AG04449 (cell line): Measurements from ENCODE around the gene ERH.

Source experiments
- CTCF ChIA-PET: fragments of 350-600 bp; formaldehyde crosslinking; extraction: SDS; loops from one replicate; lab custom pipeline; 2021; ENCODE audit warnings: antibody characterized with exemption; lab: Yijun Ruan, JAX
- POLR2A ChIA-PET: fragments of 400-600, 350-600 bp; formaldehyde crosslinking; extraction: SDS; loops from one replicate; lab custom pipeline; 2020; ENCODE audit warnings: antibody characterized with exemption, inconsistent platforms; lab: Yijun Ruan, JAX
- DNase-seq: peaks from one replicate; pipeline ENCODE4 v3.0.0-alpha.2; 2010; ENCODE audit warnings: low read depth, low spot score
- H3K4me3 ChIP-seq: 2 replicates; pipeline ENCODE4 v1.5.1; 2011; ENCODE audit warnings: low read depth, mild to moderate bottlenecking, control low read depth, low read length
- CTCF ChIP-seq: IDR thresholded peaks from one replicate; pipeline ENCODE4 v1.5.1; 2011; ENCODE audit warnings: mild to moderate bottlenecking, moderate library complexity, low read length, control low read depth, inconsistent platforms; ENCODE audit not compliant: insufficient read depth; ENCODE audit errors: missing control alignments

ERH gene

GRCh38 chr14:69346710-69347109 is 51.4 kb downstream of the ERH start:
- no peak for DNase-seq
- ChIA-PET CTCF (interaction anchor here (0.6 to 8.1 kb wide), 26 partner anchors 8 to 154 kb away, joined by 3 to 86 read pairs (median 4); partner anchors contain the start of genes ERH and SLC39A9), POLR2A (no interaction called here)
- H3K4me3 ChIP-seq, result no peak overlapping the region
- TF ChIP-seq CTCF, result peak; percentile 93

DNA sequence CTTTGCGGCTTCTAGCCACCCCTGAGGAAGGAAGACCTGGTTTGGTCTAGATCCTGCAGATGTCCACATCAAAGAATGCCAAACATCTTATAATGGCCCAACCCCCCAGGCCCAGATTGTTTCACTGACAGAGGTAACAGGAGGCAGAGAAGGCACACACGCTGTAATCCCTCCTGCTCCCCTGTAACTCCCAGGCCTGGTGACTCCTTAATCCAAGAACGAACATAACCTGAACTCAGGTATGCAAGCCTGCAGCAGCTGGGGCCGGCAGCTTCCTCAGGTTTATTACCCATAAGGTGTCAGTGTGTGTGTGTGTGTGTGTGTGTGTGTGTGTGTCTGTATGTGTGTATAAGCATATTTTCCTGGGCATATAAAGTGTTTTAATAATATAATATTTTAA is 52.7 kb downstream of the ERH start:
- TF ChIP-seq CTCF, result no peak
- H3K4me3 ChIP-seq, result no peak overlapping the region
- CTCF ChIA-PET, result interaction anchor here (0.7 to 8.1 kb wide), 9 partner anchors 9 to 216 kb away, joined by 3 to 86 read pairs (median 6); no protein-coding TSS in a partner anchor
- POLR2A ChIA-PET, result no interaction called here
- no peak for DNase-seq

DNA sequence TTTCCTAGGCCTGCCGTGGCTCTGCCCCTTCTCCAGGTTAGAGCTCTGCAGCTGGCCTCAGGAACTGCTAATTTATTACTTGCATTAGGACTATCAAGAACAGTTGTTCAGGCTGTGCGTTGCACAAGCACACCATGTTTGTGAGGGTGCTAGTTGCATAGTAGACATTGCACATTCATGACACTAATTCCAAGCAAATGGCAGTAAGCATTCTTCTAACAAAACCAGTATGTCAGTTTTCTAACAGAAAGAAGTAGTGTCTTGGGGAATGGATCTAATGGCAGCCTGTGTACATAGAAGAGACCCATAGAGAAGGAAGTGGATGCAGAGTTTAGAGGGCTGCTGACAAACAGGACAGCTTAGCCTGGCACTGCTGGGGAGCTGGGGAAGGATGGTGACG is 53.9 kb downstream of the ERH start:
- no peak for TF ChIP-seq CTCF
- no peak for DNase-seq
- ChIA-PET POLR2A (no interaction called here), CTCF (interaction anchor here (0.8 to 8.1 kb wide), 8 partner anchors 11 to 215 kb away, joined by 3 to 86 read pairs (median 6); no protein-coding TSS in a partner anchor)
- no peak overlapping the region for H3K4me3 ChIP-seq

DNA sequence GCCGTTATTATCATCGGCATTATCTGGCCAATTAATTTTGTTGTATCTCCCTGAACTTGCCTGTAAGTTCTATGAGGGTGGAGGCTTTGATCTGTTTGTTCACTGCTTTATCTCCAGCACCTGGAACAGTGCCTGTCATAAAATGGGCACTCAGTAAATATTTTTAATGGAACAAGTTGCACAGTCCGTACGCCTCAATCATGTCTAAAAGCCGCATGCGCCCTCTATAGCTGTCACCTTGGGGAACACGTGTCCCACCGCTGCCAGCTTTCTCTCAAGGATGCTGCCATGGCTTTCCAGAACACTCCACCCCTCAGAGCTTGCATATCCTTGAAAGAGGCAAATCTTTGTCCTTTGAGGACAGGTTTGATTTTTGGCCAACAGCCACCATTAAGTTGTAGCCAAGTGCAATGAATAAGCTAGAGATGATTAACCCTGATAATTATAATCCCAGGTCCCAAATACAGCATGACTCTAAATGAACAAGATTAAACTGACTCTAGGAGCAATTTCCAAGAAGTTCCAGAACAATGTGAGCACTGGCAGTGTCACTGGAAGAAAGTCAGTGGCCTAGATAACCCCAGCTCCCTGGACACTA is 55.1 kb downstream of the ERH start:
- ChIA-PET POLR2A (no interaction called here), CTCF (interaction anchor here (1.1 to 8.1 kb wide), 5 partner anchors 8 to 235 kb away, joined by 3 to 86 read pairs (median 4); no protein-coding TSS in a partner anchor)
- TF ChIP-seq CTCF, result no peak
- no peak for DNase-seq
- no peak overlapping the region for H3K4me3 ChIP-seq

DNA sequence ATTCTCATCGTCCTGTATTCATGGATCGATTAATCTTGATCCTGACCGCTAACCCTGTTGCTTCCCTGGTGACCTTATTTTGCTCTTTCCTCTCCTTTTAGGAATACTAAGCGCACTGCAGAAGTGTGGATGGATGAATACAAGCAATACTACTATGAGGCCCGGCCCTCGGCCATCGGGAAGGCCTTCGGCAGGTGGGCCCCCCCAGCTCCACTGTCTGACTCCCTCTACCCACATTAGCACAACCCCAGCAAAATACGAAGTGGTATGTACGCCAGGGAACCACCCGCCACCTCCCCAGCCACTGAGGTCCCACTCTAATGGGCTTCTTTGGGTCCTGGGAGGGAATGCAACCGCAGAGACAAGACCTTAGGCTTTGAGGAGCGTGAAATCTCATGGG is 58.7 kb downstream of the ERH start:
- no peak for DNase-seq
- TF ChIP-seq CTCF, result no peak
- ChIA-PET POLR2A (no interaction called here), CTCF (no interaction called here)
- no peak overlapping the region for H3K4me3 ChIP-seq

GRCh38 chr14:69337984-69338383 is 60.1 kb downstream of the ERH start:
- CTCF ChIA-PET, result no interaction called here
- POLR2A ChIA-PET, result no interaction called here
- TF ChIP-seq CTCF, result no peak
- no peak overlapping the region for H3K4me3 ChIP-seq
- DNase-seq, result no peak
